Suprapubic skin (tissue), 4 donors: ENCODE data around the gene ANK2. TPM values are rescaled to one million over a fixed set of nuclear protein-coding genes. Genes with fewer than 3 reads are reported as not detected.

Experiments used
- DNase-seq, 2 donors: peaks; one replicate each; pipeline ENCODE4 v3.0.0-alpha.2; 2019; ENCODE audit warnings: low spot score in 2 of 2
- H3K27ac ChIP-seq: fragments of 200-600 bp; sonication (generic); one replicate; pipeline ENCODE4 v1.5.1; 2019
- H3K27me3 ChIP-seq: fragments of 200-600 bp; sonication (generic); one replicate; pipeline ENCODE4 v1.5.1; 2019
- H3K36me3 ChIP-seq: fragments of 200-600 bp; sonication (generic); one replicate; pipeline ENCODE4 v1.5.1; 2019
- H3K4me1 ChIP-seq: fragments of 200-600 bp; sonication (generic); one replicate; pipeline ENCODE4 v1.5.1; 2019
- H3K4me3 ChIP-seq: fragments of 200-600 bp; sonication (generic); one replicate; pipeline ENCODE4 v1.5.1; 2019; ENCODE audit warnings: mild to moderate bottlenecking
- H3K9me3 ChIP-seq: fragments of 200-600 bp; sonication (generic); one replicate; pipeline ENCODE4 v1.5.1; 2019
- CTCF ChIP-seq, 2 donors: fragments of 200-600 bp in 1 of 2; fragments of 450-650 bp in 1 of 2; sonication (generic) in 1 of 2; IDR thresholded peaks; one replicate each; pipeline ENCODE4 v1.5.1; 2016 to 2019; ENCODE audit warnings: antibody characterized with exemption in 2 of 2, mild to moderate bottlenecking in 1 of 2, moderate library complexity in 1 of 2
- EP300 ChIP-seq: sonication (generic); formaldehyde crosslinking; IDR thresholded peaks from one replicate; pipeline ENCODE4 v1.6.1; 2017; ENCODE audit warnings: antibody characterized with exemption
- POLR2A ChIP-seq, 2 donors: fragments of 450-650 bp; IDR thresholded peaks; one replicate each; pipeline ENCODE4 v1.6.1; 2017; ENCODE audit warnings: antibody characterized with exemption in 2 of 2, mild to moderate bottlenecking in 2 of 2, moderate library complexity in 2 of 2
- POLR2AphosphoS5 ChIP-seq, 3 donors: sonication (generic); formaldehyde crosslinking; IDR thresholded peaks; one replicate each; pipeline ENCODE4 v1.6.1; 2017; ENCODE audit warnings: antibody characterized with exemption in 3 of 3
- WGBS: methylation state at CpG from one replicate; pipeline ENCODE4 v1.1.5; 2018; 5-methylcytosine and 5-hydroxymethylcytosine counted together
- total RNA-seq, 4 donors: library from RNA; depleted of rRNA; stranded (reverse); fragments of >200 nt; gene quantifications; one replicate each; pipeline ENCODE4 v1.1.0, GENCODE V29; 2016

Gene ANK2
- total RNA-seq, 4 donors from 2014 or later: 7.7 to 15.2 (median 11.2) TPM

GRCh38 chr4:113114884-113115283 lies 65.4 kb downstream of the ANK2 start:
- no peak for DNase-seq
- H3K4me3 ChIP-seq: no peak overlapping the region
- no peak for TF ChIP-seq EP300
- no peaks in the 10 kb centered on the region for H3K4me1 ChIP-seq
- H3K36me3 ChIP-seq: no peaks in the 10 kb centered on the region
- H3K27ac ChIP-seq: no peak overlapping the region
- no peaks in the 10 kb centered on the region for H3K27me3 ChIP-seq
- H3K9me3 ChIP-seq: no peaks in the 10 kb centered on the region
- WGBS: 87% methylated on average over 2 of the region's 2 CpGs

- no peaks in the 10 kb centered on the region for H3K9me3 ChIP-seq
- no peaks in the 10 kb centered on the region for H3K27me3 ChIP-seq
- H3K4me1 ChIP-seq: no peaks in the 10 kb centered on the region
- no peak overlapping the region for H3K4me3 ChIP-seq
- WGBS: 64% methylated on average over 17 of the region's 17 CpGs
- no peak overlapping the region for H3K27ac ChIP-seq
- TF ChIP-seq CTCF (IDR thresholded peaks at IDR 0.05) (no peak), POLR2AphosphoS5 (IDR thresholded peaks at IDR 0.05) (no peak), POLR2A (IDR thresholded peaks at IDR 0.05) (no peak), EP300 (no peak)
- no peaks in the 10 kb centered on the region for H3K36me3 ChIP-seq
- DNase-seq: no peak
Measured at GRCh38 chr4:113116414-113117357, 67.2 kb downstream of the ANK2 start.

- Histone ChIP-seq H3K36me3 (no peaks in the 10 kb centered on the region), H3K27me3 (no peaks in the 10 kb centered on the region), H3K4me3 (no peak overlapping the region), H3K27ac (no peak overlapping the region), H3K4me1 (no peaks in the 10 kb centered on the region), H3K9me3 (no peaks in the 10 kb centered on the region)
- TF ChIP-seq EP300: no peak
- TF ChIP-seq CTCF (IDR thresholded peaks at IDR 0.05): no peak
- no peak for TF ChIP-seq POLR2AphosphoS5 (IDR thresholded peaks at IDR 0.05)
- no peak for TF ChIP-seq POLR2A (IDR thresholded peaks at IDR 0.05)
- no peak for DNase-seq
- 86% methylated on average over 3 of the region's 3 CpGs for WGBS
Measured at GRCh38 chr4:113117358-113117702, 67.9 kb downstream of the ANK2 start.

GRCh38 chr4:113122066-113122465 lies 72.6 kb downstream of the ANK2 start:
- Histone ChIP-seq H3K36me3 (no peaks in the 10 kb centered on the region), H3K4me1 (no peaks in the 10 kb centered on the region), H3K27ac (no peak overlapping the region), H3K9me3 (no peaks in the 10 kb centered on the region), H3K27me3 (no peaks in the 10 kb centered on the region), H3K4me3 (no peak overlapping the region)
- WGBS: 90% methylated on average over 1 of the region's 1 CpG
- no peak for TF ChIP-seq CTCF (IDR thresholded peaks at IDR 0.05)
- no peak for DNase-seq

GRCh38 chr4:113125418-113125817 lies 76.0 kb downstream of the ANK2 start:
- WGBS: 85% methylated on average over 1 of the region's 1 CpG
- no peaks in the 10 kb centered on the region for H3K4me1 ChIP-seq
- no peaks in the 10 kb centered on the region for H3K36me3 ChIP-seq
- H3K4me3 ChIP-seq: no peak overlapping the region
- no peak overlapping the region for H3K27ac ChIP-seq
- TF ChIP-seq POLR2A (IDR thresholded peaks at IDR 0.05) (no peak), EP300 (no peak), POLR2AphosphoS5 (IDR thresholded peaks at IDR 0.05) (no peak), CTCF (IDR thresholded peaks at IDR 0.05) (no peak)
- no peaks in the 10 kb centered on the region for H3K27me3 ChIP-seq
- no peak for DNase-seq
- H3K9me3 ChIP-seq: no peaks in the 10 kb centered on the region
